ENCODE results near the gene MRPL24. TPM values are rescaled to one million over a fixed set of nuclear protein-coding genes. Genes with fewer than 3 reads are reported as not detected.

The MRPL24 gene
- total RNA-seq, 2 experiments from 2014 or later, result 40.3 to 43.8 TPM

GRCh38 chr1:156705918-156706656 lies 34.8 kb downstream of the MRPL24 start:
- no peaks in the 10 kb centered on the region for H3K9me3 Mint-ChIP-seq
- H3K4me3 Mint-ChIP-seq, result peak overlapping the region; percentile 70
- H3K36me3 Mint-ChIP-seq (ENCODE audit: low read depth), result no peaks in the 10 kb centered on the region
- ChIA-PET CTCF (interaction anchor here (0.6 to 10.7 kb wide), 17 partner anchors 10 to 205 kb away, joined by 3 to 109 read pairs (median 7); partner anchors contain the start of genes INSRR, MRPL24, NES and NTRK1), POLR2A (interaction anchor here (0.6 to 3.3 kb wide), 10 partner anchors 9 to 46 kb away, joined by 3 to 11 read pairs (median 4); partner anchors contain the start of genes HDGF, ISG20L2 and METTL25B)
- DNase-seq, result peak; percentile 69
- no peak overlapping the region for H3K27ac Mint-ChIP-seq
- peaks cover 21% of the 10 kb centered on the region for H3K4me1 Mint-ChIP-seq
- H3K27me3 Mint-ChIP-seq, result peaks cover 38% of the 10 kb centered on the region

- Mint-ChIP-seq H3K27ac (no peak within 1 kb of the TSS), H3K4me3 (peak within 1 kb of the TSS; percentile 70), H3K36me3 (ENCODE audit: low read depth) (no peaks in the 10 kb centered on the region), H3K4me1 (peaks cover 21% of the 10 kb centered on the region), H3K9me3 (no peaks in the 10 kb centered on the region), H3K27me3 (peaks cover 38% of the 10 kb centered on the region)
- no peak for DNase-seq
- CTCF ChIA-PET, result interaction anchor here (0.7 to 10.7 kb wide), 14 partner anchors 10 to 206 kb away, joined by 3 to 109 read pairs (median 8); partner anchors contain the start of genes INSRR, NES, NTRK1 and PEAR1
- POLR2A ChIA-PET, result interaction anchor here (1.3 to 3.3 kb wide), 6 partner anchors 15 to 46 kb away, joined by 3 to 11 read pairs (median 5); partner anchors contain the start of gene HDGF
These were observed 35.5 kb downstream of the MRPL24 start, which contains the start of gene CRABP2 for GRCh38 chr1:156705321-156705917. CRABP2 (minus strand) TSS chr1:156705583; CDS start chr1:156705446, 137 bp downstream.

GRCh38 chr1:156704930-156705320 lies 36.0 kb downstream of the MRPL24 start:
- Mint-ChIP-seq H3K27me3 (peaks cover 38% of the 10 kb centered on the region), H3K4me3 (no peak overlapping the region), H3K9me3 (no peaks in the 10 kb centered on the region), H3K36me3 (ENCODE audit: low read depth) (no peaks in the 10 kb centered on the region), H3K4me1 (peaks cover 21% of the 10 kb centered on the region), H3K27ac (no peak overlapping the region)
- peak; percentile 21 for DNase-seq
- ChIA-PET POLR2A (interaction anchor here (1.3 to 3.3 kb wide), 3 partner anchors 14 to 47 kb away, joined by 3 to 11 read pairs (median 4); partner anchors contain the start of gene HDGF), CTCF (interaction anchor here (1.3 to 10.7 kb wide), 7 partner anchors 11 to 155 kb away, joined by 6 to 109 read pairs (median 14); partner anchors contain the start of genes INSRR and NTRK1)

GRCh38 chr1:156704166-156704711 lies 36.6 kb downstream of the MRPL24 start:
- CTCF ChIA-PET, result interaction anchor here (1.2 to 10.7 kb wide), 3 partner anchors 14 to 24 kb away, joined by 5 to 109 read pairs (median 6); partner anchors contain the start of genes ISG20L2 and METTL25B

DNA sequence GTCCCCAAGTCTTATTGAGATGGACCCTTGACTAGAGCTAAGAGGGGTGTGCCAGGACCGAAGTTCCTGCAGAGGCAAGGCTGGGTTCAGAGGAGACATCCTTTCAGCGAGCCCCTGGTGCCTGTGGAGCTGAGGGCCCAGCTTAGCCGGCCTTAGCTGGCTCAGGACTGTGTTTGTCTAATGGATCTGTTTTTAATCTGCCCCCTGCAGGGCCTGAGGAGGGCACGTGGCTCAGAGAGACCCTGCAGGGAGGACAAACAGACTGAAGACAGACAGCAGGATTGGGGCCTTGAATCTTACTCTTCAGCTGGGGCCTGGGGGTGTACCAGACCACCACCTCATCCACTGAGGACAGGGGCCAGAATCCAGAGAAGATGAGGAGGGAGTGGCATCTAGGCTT lies 37.1 kb downstream of the MRPL24 start:
- no peak overlapping the region for H3K4me3 Mint-ChIP-seq
- POLR2A ChIA-PET, result interaction anchor here (3.3 kb wide), 1 partner anchor 13 kb away, joined by 11 read pairs; no protein-coding TSS in a partner anchor
- CTCF ChIA-PET, result interaction anchor here (1.2 to 10.7 kb wide), 4 partner anchors 14 to 42 kb away, joined by 3 to 109 read pairs (median 6); partner anchors contain the start of genes ISG20L2 and METTL25B
- no peaks in the 10 kb centered on the region for H3K36me3 Mint-ChIP-seq (ENCODE audit: low read depth)
- no peak overlapping the region for H3K27ac Mint-ChIP-seq
- no peak for DNase-seq
- H3K9me3 Mint-ChIP-seq, result no peaks in the 10 kb centered on the region
- H3K4me1 Mint-ChIP-seq, result peaks cover 21% of the 10 kb centered on the region
- H3K27me3 Mint-ChIP-seq, result peaks cover 38% of the 10 kb centered on the region

More at GRCh38 chr1:156704166-156704711, 36.6 kb downstream of the MRPL24 start:
- Mint-ChIP-seq H3K4me1 (peaks cover 21% of the 10 kb centered on the region), H3K27ac (no peak overlapping the region), H3K9me3 (no peaks in the 10 kb centered on the region), H3K4me3 (no peak overlapping the region), H3K27me3 (peaks cover 38% of the 10 kb centered on the region), H3K36me3 (ENCODE audit: low read depth) (no peaks in the 10 kb centered on the region)
- POLR2A ChIA-PET, result interaction anchor here (2.1 to 3.3 kb wide), 2 partner anchors 14 to 43 kb away, joined by 4 to 11 read pairs; no protein-coding TSS in a partner anchor
- DNase-seq, result no peak

DNA sequence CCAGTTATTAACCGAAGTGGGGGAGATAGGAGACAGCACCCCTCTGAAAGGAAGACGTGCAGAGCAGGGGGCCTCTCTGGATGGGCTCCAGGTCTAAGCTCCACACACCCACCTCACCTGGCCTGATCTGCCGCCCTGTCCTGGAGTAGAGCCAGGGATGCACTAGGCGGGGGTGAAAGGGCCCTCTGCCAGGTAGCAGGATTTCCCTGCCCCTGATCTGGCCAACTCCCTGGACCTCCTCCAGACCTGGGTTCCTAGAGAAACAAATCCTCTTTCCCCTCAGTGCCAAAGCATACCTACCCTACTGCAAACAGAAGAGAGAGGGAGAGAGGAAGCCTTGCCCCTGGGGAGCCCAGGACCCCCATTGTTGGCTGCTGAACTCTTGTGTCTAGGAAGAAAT lies 37.6 kb downstream of the MRPL24 start:
- Mint-ChIP-seq H3K4me3 (no peak overlapping the region), H3K27ac (no peak overlapping the region), H3K9me3 (no peaks in the 10 kb centered on the region), H3K27me3 (peaks cover 38% of the 10 kb centered on the region), H3K4me1 (peaks cover 21% of the 10 kb centered on the region), H3K36me3 (ENCODE audit: low read depth) (no peaks in the 10 kb centered on the region)
- DNase-seq, result no peak
- CTCF ChIA-PET, result interaction anchor here (1.2 to 10.7 kb wide), 5 partner anchors 13 to 122 kb away, joined by 3 to 109 read pairs (median 5); partner anchors contain the start of genes ISG20L2 and METTL25B
- POLR2A ChIA-PET, result no interaction called here

- Mint-ChIP-seq H3K27ac (no peak overlapping the region), H3K36me3 (ENCODE audit: low read depth) (no peaks in the 10 kb centered on the region), H3K4me1 (peaks cover 9% of the 10 kb centered on the region), H3K27me3 (peaks cover 35% of the 10 kb centered on the region), H3K9me3 (no peaks in the 10 kb centered on the region), H3K4me3 (no peak overlapping the region)
- ChIA-PET POLR2A (no interaction called here), CTCF (interaction anchor here (0.7 to 10.7 kb wide), 3 partner anchors 11 to 148 kb away, joined by 3 to 109 read pairs (median 4); no protein-coding TSS in a partner anchor)
- DNase-seq, result no peak
These were observed 40.0 kb downstream of the MRPL24 start for GRCh38 chr1:156700736-156701531.

GRCh38 chr1:156698995-156699394 lies 41.9 kb downstream of the MRPL24 start:
- Mint-ChIP-seq H3K27me3 (peaks cover 25% of the 10 kb centered on the region), H3K4me1 (no peaks in the 10 kb centered on the region), H3K9me3 (no peaks in the 10 kb centered on the region), H3K4me3 (no peak overlapping the region), H3K27ac (no peak overlapping the region), H3K36me3 (ENCODE audit: low read depth) (no peaks in the 10 kb centered on the region)
- ChIA-PET CTCF (interaction anchor here (1.9 to 10.7 kb wide), 2 partner anchors 9 to 27 kb away, joined by 5 to 109 read pairs; no protein-coding TSS in a partner anchor), POLR2A (no interaction called here)
- no peak for DNase-seq

DNA sequence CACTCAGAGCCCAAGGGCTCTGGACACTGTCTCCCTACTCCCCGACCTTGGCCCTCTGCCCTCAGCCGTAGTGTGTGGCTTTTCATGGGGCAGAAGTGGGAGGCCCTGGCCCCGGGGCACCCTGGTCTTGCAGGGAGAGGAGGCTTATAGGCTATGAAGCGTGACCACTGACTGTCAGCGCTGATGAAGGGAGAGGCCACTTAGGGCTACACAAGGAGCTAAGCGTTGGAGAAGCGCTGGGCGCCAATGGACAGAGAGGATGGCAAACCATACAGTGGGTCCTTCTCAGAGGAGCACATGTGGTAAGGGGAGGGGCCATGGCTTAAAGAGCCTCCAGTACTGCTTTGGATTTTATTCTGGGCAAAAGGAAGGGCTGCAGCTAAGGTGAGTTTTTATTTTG lies 43.4 kb downstream of the MRPL24 start:
- Mint-ChIP-seq H3K27me3 (peaks cover 31% of the 10 kb centered on the region), H3K27ac (no peak overlapping the region), H3K9me3 (no peaks in the 10 kb centered on the region), H3K36me3 (ENCODE audit: low read depth) (no peaks in the 10 kb centered on the region), H3K4me3 (no peak overlapping the region), H3K4me1 (peaks cover 3% of the 10 kb centered on the region)
- no peak for DNase-seq
- ChIA-PET CTCF (interaction anchor here (1.2 to 10.7 kb wide), 2 partner anchors 7 to 10 kb away, joined by 3 to 109 read pairs; no protein-coding TSS in a partner anchor), POLR2A (interaction anchor here (1.0 kb wide), 1 partner anchor 18 kb away, joined by 3 read pairs; no protein-coding TSS in a partner anchor)

DNA sequence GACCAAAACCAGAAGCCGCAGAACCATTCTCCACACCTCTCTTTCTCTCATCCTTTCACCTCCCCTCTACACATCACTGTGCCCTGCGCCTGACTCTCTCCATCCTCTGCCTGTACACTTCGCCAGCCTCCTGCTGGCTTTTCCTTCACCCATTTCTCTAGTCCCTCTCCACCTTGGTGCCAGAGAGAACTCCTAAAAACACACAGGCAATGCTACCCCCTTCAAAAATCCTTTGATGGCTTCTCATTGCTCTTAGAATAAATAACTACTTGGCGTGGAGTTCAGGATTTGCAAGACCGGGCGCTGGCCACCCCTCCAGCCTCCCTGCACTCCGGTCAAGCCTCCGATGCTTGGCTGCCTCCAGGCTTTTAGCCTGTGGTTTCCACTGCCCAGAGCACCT lies 44.1 kb downstream of the MRPL24 start:
- Mint-ChIP-seq H3K27me3 (peaks cover 38% of the 10 kb centered on the region), H3K9me3 (no peaks in the 10 kb centered on the region), H3K4me1 (peaks cover 7% of the 10 kb centered on the region), H3K27ac (no peak overlapping the region), H3K4me3 (no peak overlapping the region), H3K36me3 (ENCODE audit: low read depth) (no peaks in the 10 kb centered on the region)
- POLR2A ChIA-PET, result interaction anchor here (1.0 kb wide), 1 partner anchor 19 kb away, joined by 3 read pairs; no protein-coding TSS in a partner anchor
- no peak for DNase-seq
- CTCF ChIA-PET, result no interaction called here

DNA sequence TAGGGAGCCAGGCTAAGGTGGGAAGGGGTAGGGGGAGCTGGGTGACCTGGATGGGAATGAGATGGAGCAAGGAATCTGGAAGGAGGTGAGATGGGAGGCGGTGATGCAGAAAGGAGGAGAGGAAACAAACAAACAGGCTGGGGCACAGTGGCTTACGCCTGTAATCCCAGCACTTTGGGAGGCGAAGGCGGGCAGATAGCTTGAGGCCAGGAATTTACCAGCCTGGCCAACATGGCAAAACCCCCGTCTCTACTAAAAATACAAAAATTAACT lies 46.3 kb downstream of the MRPL24 start:
- Mint-ChIP-seq H3K27me3 (peaks cover 60% of the 10 kb centered on the region), H3K36me3 (ENCODE audit: low read depth) (no peaks in the 10 kb centered on the region), H3K27ac (no peak overlapping the region), H3K9me3 (no peaks in the 10 kb centered on the region), H3K4me3 (no peak overlapping the region), H3K4me1 (peaks cover 10% of the 10 kb centered on the region)
- no peak for DNase-seq
- CTCF ChIA-PET, result interaction anchor here (1.0 to 2.1 kb wide), 3 partner anchors 11 to 31 kb away, joined by 4 to 5 read pairs (median 5); no protein-coding TSS in a partner anchor
- POLR2A ChIA-PET, result no interaction called here

Data from activated CD4-positive, alpha-beta memory T cell treated with anti-CD3 and anti-CD28 coated beads, Interleukin-2, amount 10 ng/mL, durations not matched to agents 7 days and 5 days (primary cell).